HCT116 (cell line): Measurements from ENCODE around the gene RABGEF1. TPM values are rescaled to one million over a fixed set of nuclear protein-coding genes. Genes with fewer than 3 reads are reported as not detected.

Experiments
- ATAC-seq: fragments of 200-7000 bp; cut with Tn5 transposase; 2 replicates; pipeline ENCODE4 v1.9.1; 2020; ENCODE audit warnings: mild to moderate bottlenecking, moderate library complexity
- BruUV-seq: library from RNA; stranded (reverse); fragments of 400-500 nt; replicated peaks from 2 replicates; lab custom pipeline; 2021; lab: Mats Ljungman, UMichigan
- CTCF ChIA-PET: fragments of 300-600 bp; sonication (Branson Sonifier 250); formaldehyde crosslinking; loops from one replicate; lab custom pipeline; 2021; ENCODE audit warnings: antibody characterized with exemption; lab: Charles Lee
- POLR2A ChIA-PET: fragments of 300-600, 350-600 bp; sonication (Branson Sonifier 250); formaldehyde crosslinking; loops from one replicate; lab custom pipeline; 2021; ENCODE audit warnings: antibody characterized with exemption; lab: Charles Lee
- RAD21 ChIA-PET, 2 experiments: fragments of 300-600 bp; sonication (Branson Sonifier 250); formaldehyde crosslinking; loops; one replicate each; lab custom pipeline; 2023; ENCODE audit warnings: low total read pairs in 2 of 2; ENCODE audit not compliant: uncharacterized antibody in 2 of 2, unreplicated experiment in 2 of 2, low non-redundant PET in 1 of 2; lab: Charles Lee
- DNase-seq: peaks from one replicate; pipeline ENCODE4 v3.0.0-alpha.2; 2010; ENCODE audit warnings: low read depth, low spot score
- H2AFZ ChIP-seq: fragments of 200-600 bp; shearing (Covaris generic), sonication (generic); 2 replicates; pipeline ENCODE4 v1.6.1; 2017; ENCODE audit warnings: low read depth, mixed run types, mixed read lengths, antibody characterized with exemption, low read length; ENCODE audit not compliant: poor library complexity, severe bottlenecking
- H3K27ac ChIP-seq: 2 replicates; pipeline ENCODE4 v1.5.1; 2012; ENCODE audit warnings: low read depth, low read length
- H3K27me3 ChIP-seq: fragments of 200-600 bp; sonication (generic); 2 replicates; pipeline ENCODE4 v1.6.1; 2016; ENCODE audit warnings: mixed run types, low read length, mixed read lengths; ENCODE audit not compliant: insufficient read depth
- H3K36me3 ChIP-seq, 2 experiments: fragments of 200-500 bp in 1 of 2; fragments of 200-600 bp in 1 of 2; sonication (Bioruptor generic) in 1 of 2; sonication (generic) in 1 of 2; 2 replicates each; pipeline versions ENCODE4 v1.5.1 to v1.6.1; 2014 to 2016; ENCODE audit warnings: low read length in 2 of 2, inconsistent platforms in 1 of 2, mixed read lengths in 1 of 2, mixed run types in 1 of 2; ENCODE audit not compliant: insufficient read depth in 2 of 2, control insufficient read depth in 1 of 2
- H3K4me1 ChIP-seq, 2 experiments: fragments of 200-600 bp in 1 of 2; sonication (generic) in 1 of 2; 2 replicates each; pipeline versions ENCODE4 v1.5.1 to v1.6.1; 2012 to 2017; ENCODE audit warnings: low read length in 2 of 2, inconsistent platforms in 1 of 2, mild to moderate bottlenecking in 1 of 2, mixed read lengths in 1 of 2, mixed run types in 1 of 2, moderate library complexity in 1 of 2; ENCODE audit not compliant: insufficient read depth in 2 of 2, control insufficient read depth in 1 of 2
- H3K4me2 ChIP-seq: fragments of 200-600 bp; sonication (generic); 2 replicates; pipeline ENCODE4 v1.6.1; 2017; ENCODE audit warnings: mixed run types, low read length, mixed read lengths
- H3K4me3 ChIP-seq, 2 experiments: fragments of 200-600 bp in 1 of 2; sonication (generic) in 1 of 2; replicated peaks in 1 of 2; 2 replicates each; pipeline ENCODE4 v1.5.1; 2011 to 2016; ENCODE audit warnings: low read length in 2 of 2, control low read depth in 1 of 2, low read depth in 1 of 2, mild to moderate bottlenecking in 1 of 2, mixed read lengths in 1 of 2, mixed run types in 1 of 2
- H3K79me2 ChIP-seq: fragments of 200-600 bp; sonication (generic); 2 replicates; pipeline ENCODE4 v1.6.1; 2017; ENCODE audit warnings: mild to moderate bottlenecking, mixed run types, low read length, moderate library complexity, mixed read lengths; ENCODE audit not compliant: insufficient read depth
- H3K9ac ChIP-seq: fragments of 200-600 bp; sonication (generic); 2 replicates; pipeline ENCODE4 v1.6.1; 2016; ENCODE audit warnings: low read length, mixed read lengths
- H3K9me2 ChIP-seq: fragments of 200-600 bp; sonication (generic), shearing (Covaris generic); 2 replicates; pipeline ENCODE4 v1.6.1; 2017; ENCODE audit warnings: mixed run types, mild to moderate bottlenecking, moderate library complexity; ENCODE audit not compliant: insufficient read depth
- H3K9me3 ChIP-seq, 2 experiments: fragments of 200-500 bp in 1 of 2; fragments of 200-600 bp in 1 of 2; sonication (Bioruptor generic) in 1 of 2; sonication (generic) in 1 of 2; 2 replicates each; pipeline ENCODE4 v1.6.1; 2014 to 2017; ENCODE audit warnings: low read length in 2 of 2, mixed read lengths in 2 of 2, inconsistent platforms in 1 of 2, low read depth in 1 of 2, mild to moderate bottlenecking in 1 of 2, mixed run types in 1 of 2, moderate library complexity in 1 of 2; ENCODE audit not compliant: control insufficient read depth in 1 of 2, insufficient read depth in 1 of 2
- H4K20me1 ChIP-seq: fragments of 200-600 bp; sonication (generic), shearing (Covaris generic); 2 replicates; pipeline ENCODE4 v1.6.1; 2017; ENCODE audit warnings: mixed run types, mild to moderate bottlenecking, moderate library complexity; ENCODE audit not compliant: insufficient read depth
- CBX3 ChIP-seq: IDR thresholded peaks from 2 replicates; pipeline ENCODE4 v1.6.1; 2012; ENCODE audit warnings: low read depth
- CEBPB ChIP-seq: IDR thresholded peaks from 2 replicates; pipeline ENCODE4 v1.6.1; 2012; ENCODE audit warnings: low read depth
- EGR1 ChIP-seq: IDR thresholded peaks from 2 replicates; pipeline ENCODE4 v1.6.1; 2012; ENCODE audit warnings: low read depth
- ELF1 ChIP-seq: IDR thresholded peaks from 2 replicates; pipeline ENCODE4 v1.6.1; 2012; ENCODE audit warnings: low read depth, borderline replicate concordance
- EZH2phosphoT487 ChIP-seq: fragments of 200-600 bp; IDR thresholded peaks from 2 replicates; pipeline ENCODE4 v1.6.1; 2018; ENCODE audit warnings: antibody characterized with exemption, borderline replicate concordance
- FOSL1 ChIP-seq: IDR thresholded peaks from 2 replicates; pipeline ENCODE4 v1.6.1; 2012; ENCODE audit warnings: low read depth
- JUND ChIP-seq: IDR thresholded peaks from 2 replicates; pipeline ENCODE4 v1.6.1; 2012
- POLR2A ChIP-seq: IDR thresholded peaks from 2 replicates; pipeline ENCODE4 v1.7.0; 2011; ENCODE audit warnings: borderline replicate concordance; ENCODE audit not compliant: insufficient read depth, insufficient read length; ENCODE audit errors: extremely low read depth
- POLR2AphosphoS5 ChIP-seq: IDR thresholded peaks from 2 replicates; pipeline ENCODE4 v1.6.1; 2011; ENCODE audit warnings: mild to moderate bottlenecking, low read depth, low read length, moderate library complexity
- SP1 ChIP-seq: IDR thresholded peaks from 2 replicates; pipeline ENCODE4 v1.6.1; 2012; ENCODE audit warnings: low read depth
- SRF ChIP-seq: IDR thresholded peaks from 2 replicates; pipeline ENCODE4 v1.6.1; 2012; ENCODE audit warnings: low read depth
- TCF7L2 ChIP-seq: IDR thresholded peaks from 2 replicates; pipeline ENCODE4 v1.7.0; 2011; ENCODE audit warnings: borderline replicate concordance, inconsistent platforms; ENCODE audit not compliant: insufficient read depth, insufficient read length; ENCODE audit errors: extremely low read depth
- YY1 ChIP-seq: IDR thresholded peaks from 2 replicates; pipeline ENCODE4 v1.6.1; 2011; ENCODE audit warnings: low read length, low read depth, moderate library complexity, mild to moderate bottlenecking; ENCODE audit not compliant: insufficient replicate concordance; ENCODE audit errors: extremely low read depth
- ZFX ChIP-seq: fragments of 450-650 bp; IDR thresholded peaks from 2 replicates; pipeline ENCODE4 v1.6.1; 2017
- ZNF274 ChIP-seq: fragments of 200-500 bp; sonication (Bioruptor generic); IDR thresholded peaks from 2 replicates; pipeline ENCODE4 v1.6.1; 2014; ENCODE audit warnings: mild to moderate bottlenecking, low read depth, low read length, inconsistent platforms
- intact Hi-C: fragments of 100-400 bp; cut with micrococcal nuclease; formaldehyde crosslinking; loops from 2 replicates; pipeline ENCODE4 v1.10.0; 2022
- total RNA-seq: library from RNA; stranded (reverse); gene quantifications from one replicate; pipeline ENCODE4 v1.2.1, GENCODE V29; 2021; ENCODE audit not compliant: unreplicated experiment
- TF ChIP-seq, protein P1 (sequence below): IDR thresholded peaks from 2 replicates; pipeline ENCODE4 v1.6.1; 2012; ENCODE audit warnings: low read depth
- TF ChIP-seq, protein P2 (sequence below): IDR thresholded peaks from 2 replicates; pipeline ENCODE4 v1.6.1; 2012
- TF ChIP-seq, protein P3 (sequence below): IDR thresholded peaks from 2 replicates; pipeline ENCODE4 v1.6.1; 2011; ENCODE audit warnings: mild to moderate bottlenecking, low read length, moderate library complexity; ENCODE audit not compliant: insufficient replicate concordance; ENCODE audit errors: extremely low read depth
- TF ChIP-seq, protein P4 (sequence below), 3 experiments: fragments of 200-600 bp in 1 of 3; sonication (generic) in 1 of 3; IDR thresholded peaks in 2 of 3; conservative IDR thresholded peaks in 1 of 3; 2 replicates each; pipeline ENCODE4 v1.5.1; 2012 to 2017; ENCODE audit warnings: low read depth in 2 of 3, low read length in 2 of 3, antibody characterized with exemption in 1 of 3, borderline replicate concordance in 1 of 3, control low read depth in 1 of 3, mild to moderate bottlenecking in 1 of 3, mixed read lengths in 1 of 3, mixed run types in 1 of 3, moderate library complexity in 1 of 3; ENCODE audit not compliant: insufficient read depth in 1 of 3
- TF ChIP-seq, protein P5 (sequence below): IDR thresholded peaks from 2 replicates; pipeline ENCODE4 v1.6.1; 2012

Gene RABGEF1
- total RNA-seq, 1 experiment from 2014 or later, result 22.9 TPM

DNA sequence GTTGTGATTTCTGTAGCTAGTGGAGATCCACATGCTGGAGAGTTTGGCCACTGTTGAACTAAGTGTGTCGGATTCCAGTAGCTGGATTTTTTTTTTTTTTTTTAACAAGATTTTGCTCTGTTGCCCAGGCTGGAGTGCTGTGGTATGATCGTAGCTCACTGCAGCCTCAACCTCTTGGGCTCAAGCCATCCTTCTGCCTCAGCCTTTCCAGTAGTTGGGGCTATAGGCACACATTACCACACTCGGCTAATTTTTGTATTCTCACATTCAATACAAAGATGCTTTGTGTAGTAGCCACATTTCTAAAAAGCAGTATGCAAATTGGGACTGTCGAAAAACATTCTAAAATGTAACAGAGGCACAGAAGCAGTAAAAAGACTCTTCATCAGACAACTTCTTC is 63.5 kb downstream of the RABGEF1 start (continued):
- TF ChIP-seq ZNF274 (no peak), YY1 (no peak), CEBPB (no peak), FOSL1 (no peak)

DNA sequence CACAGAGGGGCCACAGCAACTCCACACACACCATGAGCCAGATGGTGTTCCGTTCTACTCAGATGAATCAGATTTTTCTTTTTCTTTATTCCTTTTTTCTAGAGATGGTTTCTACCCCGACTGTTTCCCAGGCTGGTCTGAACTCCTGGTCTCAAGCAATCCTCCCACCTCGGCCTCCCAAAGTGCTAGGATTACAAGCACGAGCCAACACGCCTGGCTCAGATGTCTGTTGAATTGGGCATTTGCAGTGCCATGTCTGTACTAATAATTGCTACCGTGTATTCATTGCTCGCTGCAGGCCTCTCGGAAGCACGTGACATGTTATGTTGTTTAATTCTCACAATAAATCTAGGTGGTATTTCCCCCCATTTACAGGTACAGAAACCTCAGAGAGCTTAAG is 67.2 kb downstream of the RABGEF1 start:
- Histone ChIP-seq H3K27me3 (no peaks in the 10 kb centered on the region), H3K4me2 (no peak overlapping the region), H3K9me2 (no peaks in the 10 kb centered on the region), H2AFZ (no peak overlapping the region), H3K9me3 (no peaks in the 10 kb centered on the region), H4K20me1 (no peaks in the 10 kb centered on the region), H3K36me3 (peaks cover 6 to 21% of the 10 kb centered on the region in 2 experiments), H3K4me3 (no peak overlapping the region), H3K4me1 (peaks cover 0 to 3% of the 10 kb centered on the region in 2 experiments; a peak in 1 of 4 replicates), H3K27ac (no peak overlapping the region), H3K9ac (no peak overlapping the region), H3K79me2 (no peaks in the 10 kb centered on the region)
- ATAC-seq, result no peak
- no peak for DNase-seq
- ChIA-PET RAD21 (no interaction called here), CTCF (no interaction called here), POLR2A (no interaction called here)
- intact Hi-C loops, result no loop called here
- BruUV-seq, result no TSS peak
- TF ChIP-seq TCF7L2 (no peak), EGR1 (no peak), JUND (no peak), EZH2phosphoT487 (no peak), SP1 (no peak), ZFX (no peak), POLR2AphosphoS5 (no peak), POLR2A (no peak), FOSL1 (no peak), ELF1 (no peak), CBX3 (no peak), SRF (no peak)
- TF ChIP-seq, protein P1, sequence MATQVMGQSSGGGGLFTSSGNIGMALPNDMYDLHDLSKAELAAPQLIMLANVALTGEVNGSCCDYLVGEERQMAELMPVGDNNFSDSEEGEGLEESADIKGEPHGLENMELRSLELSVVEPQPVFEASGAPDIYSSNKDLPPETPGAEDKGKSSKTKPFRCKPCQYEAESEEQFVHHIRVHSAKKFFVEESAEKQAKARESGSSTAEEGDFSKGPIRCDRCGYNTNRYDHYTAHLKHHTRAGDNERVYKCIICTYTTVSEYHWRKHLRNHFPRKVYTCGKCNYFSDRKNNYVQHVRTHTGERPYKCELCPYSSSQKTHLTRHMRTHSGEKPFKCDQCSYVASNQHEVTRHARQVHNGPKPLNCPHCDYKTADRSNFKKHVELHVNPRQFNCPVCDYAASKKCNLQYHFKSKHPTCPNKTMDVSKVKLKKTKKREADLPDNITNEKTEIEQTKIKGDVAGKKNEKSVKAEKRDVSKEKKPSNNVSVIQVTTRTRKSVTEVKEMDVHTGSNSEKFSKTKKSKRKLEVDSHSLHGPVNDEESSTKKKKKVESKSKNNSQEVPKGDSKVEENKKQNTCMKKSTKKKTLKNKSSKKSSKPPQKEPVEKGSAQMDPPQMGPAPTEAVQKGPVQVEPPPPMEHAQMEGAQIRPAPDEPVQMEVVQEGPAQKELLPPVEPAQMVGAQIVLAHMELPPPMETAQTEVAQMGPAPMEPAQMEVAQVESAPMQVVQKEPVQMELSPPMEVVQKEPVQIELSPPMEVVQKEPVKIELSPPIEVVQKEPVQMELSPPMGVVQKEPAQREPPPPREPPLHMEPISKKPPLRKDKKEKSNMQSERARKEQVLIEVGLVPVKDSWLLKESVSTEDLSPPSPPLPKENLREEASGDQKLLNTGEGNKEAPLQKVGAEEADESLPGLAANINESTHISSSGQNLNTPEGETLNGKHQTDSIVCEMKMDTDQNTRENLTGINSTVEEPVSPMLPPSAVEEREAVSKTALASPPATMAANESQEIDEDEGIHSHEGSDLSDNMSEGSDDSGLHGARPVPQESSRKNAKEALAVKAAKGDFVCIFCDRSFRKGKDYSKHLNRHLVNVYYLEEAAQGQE, result no peak
- TF ChIP-seq, protein P2, sequence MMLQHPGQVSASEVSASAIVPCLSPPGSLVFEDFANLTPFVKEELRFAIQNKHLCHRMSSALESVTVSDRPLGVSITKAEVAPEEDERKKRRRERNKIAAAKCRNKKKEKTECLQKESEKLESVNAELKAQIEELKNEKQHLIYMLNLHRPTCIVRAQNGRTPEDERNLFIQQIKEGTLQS, result no peak
- TF ChIP-seq, protein P3, sequence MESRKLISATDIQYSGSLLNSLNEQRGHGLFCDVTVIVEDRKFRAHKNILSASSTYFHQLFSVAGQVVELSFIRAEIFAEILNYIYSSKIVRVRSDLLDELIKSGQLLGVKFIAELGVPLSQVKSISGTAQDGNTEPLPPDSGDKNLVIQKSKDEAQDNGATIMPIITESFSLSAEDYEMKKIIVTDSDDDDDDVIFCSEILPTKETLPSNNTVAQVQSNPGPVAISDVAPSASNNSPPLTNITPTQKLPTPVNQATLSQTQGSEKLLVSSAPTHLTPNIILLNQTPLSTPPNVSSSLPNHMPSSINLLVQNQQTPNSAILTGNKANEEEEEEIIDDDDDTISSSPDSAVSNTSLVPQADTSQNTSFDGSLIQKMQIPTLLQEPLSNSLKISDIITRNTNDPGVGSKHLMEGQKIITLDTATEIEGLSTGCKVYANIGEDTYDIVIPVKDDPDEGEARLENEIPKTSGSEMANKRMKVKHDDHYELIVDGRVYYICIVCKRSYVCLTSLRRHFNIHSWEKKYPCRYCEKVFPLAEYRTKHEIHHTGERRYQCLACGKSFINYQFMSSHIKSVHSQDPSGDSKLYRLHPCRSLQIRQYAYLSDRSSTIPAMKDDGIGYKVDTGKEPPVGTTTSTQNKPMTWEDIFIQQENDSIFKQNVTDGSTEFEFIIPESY, result no peak
- TF ChIP-seq, protein P4, sequence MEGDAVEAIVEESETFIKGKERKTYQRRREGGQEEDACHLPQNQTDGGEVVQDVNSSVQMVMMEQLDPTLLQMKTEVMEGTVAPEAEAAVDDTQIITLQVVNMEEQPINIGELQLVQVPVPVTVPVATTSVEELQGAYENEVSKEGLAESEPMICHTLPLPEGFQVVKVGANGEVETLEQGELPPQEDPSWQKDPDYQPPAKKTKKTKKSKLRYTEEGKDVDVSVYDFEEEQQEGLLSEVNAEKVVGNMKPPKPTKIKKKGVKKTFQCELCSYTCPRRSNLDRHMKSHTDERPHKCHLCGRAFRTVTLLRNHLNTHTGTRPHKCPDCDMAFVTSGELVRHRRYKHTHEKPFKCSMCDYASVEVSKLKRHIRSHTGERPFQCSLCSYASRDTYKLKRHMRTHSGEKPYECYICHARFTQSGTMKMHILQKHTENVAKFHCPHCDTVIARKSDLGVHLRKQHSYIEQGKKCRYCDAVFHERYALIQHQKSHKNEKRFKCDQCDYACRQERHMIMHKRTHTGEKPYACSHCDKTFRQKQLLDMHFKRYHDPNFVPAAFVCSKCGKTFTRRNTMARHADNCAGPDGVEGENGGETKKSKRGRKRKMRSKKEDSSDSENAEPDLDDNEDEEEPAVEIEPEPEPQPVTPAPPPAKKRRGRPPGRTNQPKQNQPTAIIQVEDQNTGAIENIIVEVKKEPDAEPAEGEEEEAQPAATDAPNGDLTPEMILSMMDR (IDR thresholded peaks at IDR 0.05 in 2 of 3, conservative IDR thresholded peaks at IDR 0.05 in 1 of 3; ENCODE audit: borderline replicate concordance in 1 of 3, insufficient read depth in 1 of 3, low read depth in 2 of 3, low read length in 2 of 3), result no peak
- TF ChIP-seq, protein P5, sequence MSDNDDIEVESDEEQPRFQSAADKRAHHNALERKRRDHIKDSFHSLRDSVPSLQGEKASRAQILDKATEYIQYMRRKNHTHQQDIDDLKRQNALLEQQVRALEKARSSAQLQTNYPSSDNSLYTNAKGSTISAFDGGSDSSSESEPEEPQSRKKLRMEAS, result no peak
